ENCODE measurements around the gene KCNK4.

GRCh38 chr11:64258946-64259532 lies 32.1 kb upstream of the KCNK4 start:
- TF ChIP-seq CTCF (IDR thresholded peaks at IDR 0.05) (no peak), POLR2A (IDR thresholded peaks at IDR 0.05) (no peak), EP300 (IDR thresholded peaks at IDR 0.05) (no peak), POLR2AphosphoS5 (IDR thresholded peaks at IDR 0.05) (no peak)
